ENCODE data around the gene AFG3L2. TPM values are rescaled to one million over a fixed set of nuclear protein-coding genes. Genes with fewer than 3 reads are reported as not detected.

Gene AFG3L2
- total RNA-seq, 2 donors from 2014 or later: 39.7 to 51.5 TPM

GRCh38 chr18:12324991-12325725 is 51.9 kb downstream of the AFG3L2 start:
- Histone ChIP-seq H3K4me1 (replicated peaks) (no peaks in the 10 kb centered on the region), H3K27me3 (replicated peaks; ENCODE audit: insufficient read depth) (no peaks in the 10 kb centered on the region), H3K36me3 (peaks cover 0 to 9% of the 10 kb centered on the region in 2 donors), H3K9me3 (no peaks in the 10 kb centered on the region), H3K4me3 (no peak overlapping the region), H3K27ac (no peak overlapping the region)
- WGBS: 97% methylated on average over 58 of the region's 58 CpGs
- intact Hi-C loops (cut with DNase I): no loop called here
- no peak for DNase-seq (ENCODE audit: low spot score)
- no peak for TF ChIP-seq POLR2AphosphoS5 (IDR thresholded peaks at IDR 0.05)
- TF ChIP-seq CTCF (IDR thresholded peaks at IDR 0.05): no peak
- TF ChIP-seq POLR2A (IDR thresholded peaks at IDR 0.05): no peak

- intact Hi-C loops (cut with DNase I): no loop called here
Observed at GRCh38 chr18:12321333-12321732, 55.7 kb downstream of the AFG3L2 start.

GRCh38 chr18:12318857-12319256 is 58.2 kb downstream of the AFG3L2 start:
- Histone ChIP-seq H3K4me3 (no peak overlapping the region), H3K9me3 (no peaks in the 10 kb centered on the region), H3K27ac (no peak overlapping the region), H3K36me3 (no peaks in the 10 kb centered on the region), H3K4me1 (replicated peaks) (no peaks in the 10 kb centered on the region), H3K27me3 (replicated peaks; ENCODE audit: insufficient read depth) (no peaks in the 10 kb centered on the region)
- WGBS: 75% methylated on average over 5 of the region's 5 CpGs
- intact Hi-C loops (cut with DNase I): no loop called here
- no peak for TF ChIP-seq POLR2AphosphoS5 (IDR thresholded peaks at IDR 0.05)
- TF ChIP-seq CTCF (IDR thresholded peaks at IDR 0.05): no peak
- TF ChIP-seq POLR2A (IDR thresholded peaks at IDR 0.05): no peak
- no peak for DNase-seq (ENCODE audit: low spot score)

More at GRCh38 chr18:12321333-12321732, 55.7 kb downstream of the AFG3L2 start:
- 51% methylated on average over 4 of the region's 4 CpGs for WGBS
- no peak for TF ChIP-seq POLR2A (IDR thresholded peaks at IDR 0.05)
- no peak for DNase-seq (ENCODE audit: low spot score)
- no peaks in the 10 kb centered on the region for H3K27me3 ChIP-seq (replicated peaks; ENCODE audit: insufficient read depth)
- H3K36me3 ChIP-seq: peaks cover 0 to 9% of the 10 kb centered on the region in 2 donors
- H3K27ac ChIP-seq: no peak overlapping the region
- H3K4me3 ChIP-seq: no peak overlapping the region
- no peaks in the 10 kb centered on the region for H3K9me3 ChIP-seq
- H3K4me1 ChIP-seq (replicated peaks): no peaks in the 10 kb centered on the region

GRCh38 chr18:12318334-12318697 is 58.7 kb downstream of the AFG3L2 start:
- no peak overlapping the region for H3K27ac ChIP-seq

GRCh38 chr18:12317664-12318333 is 59.2 kb downstream of the AFG3L2 start:
- H3K36me3 ChIP-seq: no peaks in the 10 kb centered on the region
- no peak overlapping the region for H3K27ac ChIP-seq
- no peaks in the 10 kb centered on the region for H3K4me1 ChIP-seq (replicated peaks)
- H3K27me3 ChIP-seq (replicated peaks; ENCODE audit: insufficient read depth): no peaks in the 10 kb centered on the region
- no peak overlapping the region for H3K4me3 ChIP-seq
- WGBS: 32% methylated on average over 6 of the region's 6 CpGs
- TF ChIP-seq POLR2A (IDR thresholded peaks at IDR 0.05) (no peak), CTCF (IDR thresholded peaks at IDR 0.05) (no peak), POLR2AphosphoS5 (IDR thresholded peaks at IDR 0.05) (no peak)
- no peak for DNase-seq (ENCODE audit: low spot score)
- H3K9me3 ChIP-seq: no peaks in the 10 kb centered on the region
- intact Hi-C loops (cut with DNase I): no loop called here

More at GRCh38 chr18:12318334-12318697, 58.7 kb downstream of the AFG3L2 start:
- Histone ChIP-seq H3K4me3 (no peak overlapping the region), H3K27me3 (replicated peaks; ENCODE audit: insufficient read depth) (no peaks in the 10 kb centered on the region), H3K9me3 (no peaks in the 10 kb centered on the region), H3K36me3 (no peaks in the 10 kb centered on the region), H3K4me1 (replicated peaks) (no peaks in the 10 kb centered on the region)
- 28% methylated on average over 5 of the region's 5 CpGs for WGBS
- TF ChIP-seq CTCF (IDR thresholded peaks at IDR 0.05): no peak
- no peak for TF ChIP-seq POLR2A (IDR thresholded peaks at IDR 0.05)
- TF ChIP-seq POLR2AphosphoS5 (IDR thresholded peaks at IDR 0.05): no peak
- DNase-seq (ENCODE audit: low spot score): no peak
- intact Hi-C loops (cut with DNase I): no loop called here

Measured in prostate gland (tissue), 2 donors.